GM23338 (cell line): ENCODE results near the gene GPX8. TPM values are rescaled to one million over a fixed set of nuclear protein-coding genes. Genes with fewer than 3 reads are reported as not detected.
A peak's percentile ranks its signal among the peaks of the same experiment; 100 is the strongest.

ENCODE experiments used
- ATAC-seq: fragments of 200-7000 bp; cut with Tn5 transposase; 3 replicates; pipeline ENCODE4 v1.9.1; 2020
- DNase-seq: peaks from one replicate; pipeline ENCODE4 v3.0.0-alpha.2; 2015; ENCODE audit warnings: low spot score
- H2AFZ ChIP-seq: fragments of 200-600 bp; sonication (generic); 2 replicates; pipeline ENCODE4 v1.8.0; 2016; ENCODE audit warnings: antibody characterized with exemption, mild to moderate bottlenecking, moderate library complexity
- H3F3A ChIP-seq: fragments of 200-600 bp; sonication (generic); replicated peaks from 2 replicates; pipeline ENCODE4 v1.8.0; 2017; ENCODE audit warnings: antibody characterized with exemption, mixed run types, low read depth
- H3K27ac ChIP-seq: fragments of 200-600 bp; sonication (generic); 2 replicates; pipeline ENCODE4 v1.6.1; 2016; ENCODE audit warnings: low read depth
- H3K27me3 ChIP-seq: fragments of 200-600 bp; sonication (generic); 2 replicates; pipeline ENCODE4 v1.8.0; 2016; ENCODE audit warnings: mild to moderate bottlenecking, mixed run types, moderate library complexity; ENCODE audit not compliant: insufficient read depth
- H3K36me3 ChIP-seq: fragments of 200-600 bp; sonication (generic); 2 replicates; pipeline ENCODE4 v1.8.0; 2016; ENCODE audit warnings: mild to moderate bottlenecking; ENCODE audit not compliant: insufficient read depth
- H3K4me1 ChIP-seq: fragments of 200-600 bp; sonication (generic); 2 replicates; pipeline ENCODE4 v1.8.0; 2016; ENCODE audit warnings: mild to moderate bottlenecking, moderate library complexity; ENCODE audit not compliant: insufficient read depth
- H3K4me2 ChIP-seq: fragments of 200-600 bp; sonication (generic); 2 replicates; pipeline ENCODE4 v1.7.1; 2017; ENCODE audit warnings: mixed run types
- H3K4me3 ChIP-seq: fragments of 200-600 bp; sonication (generic); 2 replicates; pipeline ENCODE4 v1.6.1; 2016; ENCODE audit warnings: mixed run types
- H3K79me2 ChIP-seq: fragments of 200-600 bp; sonication (generic); replicated peaks from 2 replicates; pipeline ENCODE4 v1.8.0; 2017; ENCODE audit warnings: mild to moderate bottlenecking; ENCODE audit not compliant: insufficient read depth
- H3K9me2 ChIP-seq: fragments of 200-600 bp; sonication (generic); 2 replicates; pipeline ENCODE4 v1.8.0; 2017; ENCODE audit not compliant: insufficient read depth
- H4K20me1 ChIP-seq: fragments of 200-600 bp; sonication (generic); replicated peaks from 2 replicates; pipeline ENCODE4 v1.8.0; 2017; ENCODE audit warnings: mild to moderate bottlenecking; ENCODE audit not compliant: insufficient read depth
- H3K27ac Mint-ChIP-seq: 2 replicates; pipeline ENCODE4 v1.8.0; 2020; ENCODE audit warnings: inconsistent platforms, mild to moderate bottlenecking, moderate library complexity, mixed read lengths
- H3K27me3 Mint-ChIP-seq: 3 replicates; pipeline ENCODE4 v1.8.0; 2022; ENCODE audit warnings: low read depth, mild to moderate bottlenecking, moderate library complexity, mixed read lengths, inconsistent platforms; ENCODE audit not compliant: insufficient read depth, poor library complexity
- H3K36me3 Mint-ChIP-seq: 3 replicates; pipeline ENCODE4 v1.8.0; 2021; ENCODE audit warnings: low read depth, mild to moderate bottlenecking, inconsistent platforms, moderate library complexity, mixed read lengths
- H3K4me1 Mint-ChIP-seq: 3 replicates; pipeline ENCODE4 v1.8.0; 2020; ENCODE audit warnings: mild to moderate bottlenecking, inconsistent platforms, mixed read lengths
- H3K4me3 Mint-ChIP-seq: 3 replicates; pipeline ENCODE4 v1.8.0; 2021; ENCODE audit warnings: moderate library complexity, mild to moderate bottlenecking, inconsistent platforms, mixed read lengths
- H3K9me3 Mint-ChIP-seq: 3 replicates; pipeline ENCODE4 v1.8.0; 2020; ENCODE audit warnings: moderate library complexity, mild to moderate bottlenecking, inconsistent platforms, mixed read lengths
- CTCF ChIP-seq, 2 experiments: fragments of 200-600 bp in 1 of 2; sonication (generic) in 1 of 2; conservative IDR thresholded peaks; 2 replicates each; pipeline versions ENCODE4 v1.5.1 to v1.6.1; 2016 to 2017; ENCODE audit warnings: antibody characterized with exemption in 2 of 2, low read depth in 2 of 2, mild to moderate bottlenecking in 2 of 2, moderate library complexity in 1 of 2
- ETS1 ChIP-seq: IDR thresholded peaks from 2 replicates; pipeline ENCODE4 v1.6.1; 2016; ENCODE audit warnings: antibody characterized with exemption
- EZH2 ChIP-seq: fragments of 200-600 bp; sonication (generic); IDR thresholded peaks from one replicate; pipeline ENCODE4 v1.8.0; 2017; ENCODE audit warnings: antibody characterized with exemption, mild to moderate bottlenecking, low read depth; ENCODE audit not compliant: unreplicated experiment
- EZH2phosphoT487 ChIP-seq: fragments of 200-600 bp; sonication (generic); IDR thresholded peaks from one replicate; pipeline ENCODE4 v1.8.1; 2018; ENCODE audit warnings: antibody characterized with exemption; ENCODE audit not compliant: unreplicated experiment
- JUNB ChIP-seq: IDR thresholded peaks from one replicate; pipeline ENCODE4 v1.6.1; 2016; ENCODE audit warnings: antibody characterized with exemption; ENCODE audit not compliant: unreplicated experiment
- NANOG ChIP-seq: IDR thresholded peaks from 2 replicates; pipeline ENCODE4 v1.6.1; 2016; ENCODE audit warnings: antibody characterized with exemption, borderline replicate concordance
- REST ChIP-seq: IDR thresholded peaks from one replicate; pipeline ENCODE4 v1.6.1; 2018; ENCODE audit warnings: antibody characterized with exemption; ENCODE audit not compliant: unreplicated experiment
- ZNF331 ChIP-seq: fragments of 250-450 bp; sonication (Bioruptor Pico); IDR thresholded peaks from 2 replicates; pipeline ENCODE4 v1.5.0; 2020; ENCODE audit warnings: low read depth, mild to moderate bottlenecking, moderate library complexity
- ZNF462 ChIP-seq: fragments of 250-450 bp; sonication (Bioruptor Pico); IDR thresholded peaks from 2 replicates; pipeline ENCODE4 v1.5.0; 2020; ENCODE audit warnings: mild to moderate bottlenecking, moderate library complexity
- polyA plus RNA-seq: library from polyadenylated mRNA; unstranded; fragments of >200 nt; fragmentation: Nextera tagmentation; extraction: Ambion mirVana; gene quantifications from 2 replicates; pipeline ENCODE4 v1.2.1, GENCODE V29; 2016
- total RNA-seq: library from RNA; depleted of rRNA; stranded (reverse); fragments of >200 nt; shearing (Covaris generic); gene quantifications from 2 replicates; pipeline ENCODE4 v1.2.3, GENCODE V29; 2014

Gene GPX8
- total and polyA plus RNA-seq, 2 experiments from 2014 or later, result 64.4 to 66.1 TPM

- TF ChIP-seq REST (no peak), ZNF331 (CRISPR knock-in tag) (no peak), JUNB (no peak), NANOG (no peak), EZH2phosphoT487 (no peak)
These were observed 13.9 kb upstream of the GPX8 start (continued) for GRCh38 chr5:55146080-55146479.

DNA sequence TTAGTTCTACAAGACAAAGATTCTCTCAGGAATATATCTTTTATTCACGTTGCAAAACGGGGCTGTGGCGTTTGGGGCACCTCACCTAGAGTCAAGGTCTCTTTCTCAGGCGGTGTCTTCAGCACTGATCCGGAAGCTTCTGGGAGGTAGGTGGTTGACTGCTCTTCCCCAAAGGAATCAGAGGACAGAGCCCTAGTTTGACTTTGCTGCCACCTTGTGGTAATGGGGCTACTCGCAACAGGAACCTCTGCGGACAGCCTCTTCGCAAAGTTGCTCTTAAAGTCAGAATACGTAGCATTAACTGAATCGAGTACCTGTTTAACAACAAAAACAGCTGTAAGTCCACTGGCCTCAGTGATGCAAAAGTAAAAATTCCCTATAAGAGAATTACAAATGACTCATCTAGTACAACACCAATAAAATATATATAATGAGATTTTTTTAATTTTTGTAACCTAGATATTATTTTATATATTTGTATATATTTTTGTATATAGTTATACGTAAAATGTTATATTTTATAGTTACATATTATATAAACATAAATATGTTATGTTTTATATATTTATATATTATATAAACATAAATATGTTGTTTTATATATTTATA, 13.3 kb upstream of the GPX8 start:
- Mint-ChIP-seq H3K4me1 (peaks cover 4% of the 10 kb centered on the region; the same call in 2 of the 3 replicates), H3K27me3 (peaks cover 6% of the 10 kb centered on the region), H3K4me3 (no peak overlapping the region), H3K36me3 (no peaks in the 10 kb centered on the region), H3K27ac (no peak overlapping the region), H3K9me3 (no peaks in the 10 kb centered on the region)
- Histone ChIP-seq H4K20me1 (no peaks in the 10 kb centered on the region), H3K4me3 (no peak overlapping the region), H3K4me1 (no peaks in the 10 kb centered on the region), H3F3A (no peaks in the 10 kb centered on the region), H3K36me3 (no peaks in the 10 kb centered on the region), H3K9me2 (no peaks in the 10 kb centered on the region), H3K27ac (no peak overlapping the region), H3K27me3 (no peaks in the 10 kb centered on the region), H3K4me2 (no peak overlapping the region), H2AFZ (peak overlapping the region; percentile 43; the same call in 1 of the 2 replicates), H3K79me2 (no peaks in the 10 kb centered on the region)
- peak; percentile 95 for DNase-seq
- peak; percentile 99 for ATAC-seq
- TF ChIP-seq ZNF462 (CRISPR knock-in tag) (peak; percentile 88), ZNF331 (CRISPR knock-in tag) (no peak), ETS1 (no peak), EZH2 (no peak), CTCF (conservative IDR thresholded peaks at IDR 0.05; ENCODE audit: low read depth in 2 of 2) (peak; percentile 94 to 98)
